Muscle of leg (tissue), 11 donors: ENCODE data around the gene MORF4L2. TPM values are rescaled to one million over a fixed set of nuclear protein-coding genes. Genes with fewer than 3 reads are reported as not detected.

Experiments
- DNase-seq: peaks from one replicate; pipeline ENCODE4 v3.0.0; 2013
- H3K27ac ChIP-seq: one replicate; pipeline ENCODE4 v1.5.1; 2013; ENCODE audit warnings: mild to moderate bottlenecking, low read length, control low read depth
- H3K27me3 ChIP-seq: one replicate; pipeline ENCODE4 v1.6.1; 2013; ENCODE audit warnings: low read length; ENCODE audit not compliant: control insufficient read depth, insufficient read depth
- H3K36me3 ChIP-seq: one replicate; pipeline ENCODE4 v1.6.1; 2013; ENCODE audit warnings: low read length; ENCODE audit not compliant: control insufficient read depth, insufficient read depth
- H3K4me1 ChIP-seq: one replicate; pipeline ENCODE4 v1.6.1; 2013; ENCODE audit warnings: low read length; ENCODE audit not compliant: control insufficient read depth, insufficient read depth
- H3K4me3 ChIP-seq: one replicate; pipeline ENCODE4 v1.5.1; 2013; ENCODE audit warnings: low read length, control low read depth
- H3K9me3 ChIP-seq: replicated peaks from 2 replicates; pipeline ENCODE4 v1.6.1; 2013; ENCODE audit warnings: low read depth, low read length; ENCODE audit not compliant: control insufficient read depth
- WGBS: methylation state at CpG from one replicate; pipeline ENCODE4 v1.1.5; 2013; ENCODE audit warnings: missing lambda C conversion rate; ENCODE audit not compliant: insufficient coverage; 5-methylcytosine and 5-hydroxymethylcytosine counted together
- polyA plus RNA-seq, 8 donors: library from polyadenylated mRNA; unstranded; fragments of 120-200 nt; gene quantifications; one replicate each; pipeline versions ENCODE4 v1.2.1 to v1.2.3, GENCODE V29; 2013; ENCODE audit warnings: inconsistent platforms in 1 of 8, low replicate concordance in 1 of 8; ENCODE audit not compliant: insufficient read length in 8 of 8, insufficient read depth in 1 of 8
- total RNA-seq: library from RNA; stranded (reverse); fragments of 120-200 nt; gene quantifications from one replicate; pipeline ENCODE4 v1.2.4, GENCODE V29; 2013

The MORF4L2 gene
- total and polyA plus RNA-seq, 9 donors: 222 to 327 (median 257) TPM

GRCh38 chrX:103687696-103688201 is 1.2 kb upstream of the MORF4L2 start:
- Histone ChIP-seq H3K27ac (peak overlapping the region; percentile 98), H3K9me3 (no peaks in the 10 kb centered on the region), H3K4me3 (peak overlapping the region; percentile 68), H3K36me3 (peaks cover 5% of the 10 kb centered on the region), H3K27me3 (peaks cover 18% of the 10 kb centered on the region), H3K4me1 (no peaks in the 10 kb centered on the region)
- 17% methylated on average over 7 of the region's 17 CpGs for WGBS
- DNase-seq: peak; percentile 94

DNA sequence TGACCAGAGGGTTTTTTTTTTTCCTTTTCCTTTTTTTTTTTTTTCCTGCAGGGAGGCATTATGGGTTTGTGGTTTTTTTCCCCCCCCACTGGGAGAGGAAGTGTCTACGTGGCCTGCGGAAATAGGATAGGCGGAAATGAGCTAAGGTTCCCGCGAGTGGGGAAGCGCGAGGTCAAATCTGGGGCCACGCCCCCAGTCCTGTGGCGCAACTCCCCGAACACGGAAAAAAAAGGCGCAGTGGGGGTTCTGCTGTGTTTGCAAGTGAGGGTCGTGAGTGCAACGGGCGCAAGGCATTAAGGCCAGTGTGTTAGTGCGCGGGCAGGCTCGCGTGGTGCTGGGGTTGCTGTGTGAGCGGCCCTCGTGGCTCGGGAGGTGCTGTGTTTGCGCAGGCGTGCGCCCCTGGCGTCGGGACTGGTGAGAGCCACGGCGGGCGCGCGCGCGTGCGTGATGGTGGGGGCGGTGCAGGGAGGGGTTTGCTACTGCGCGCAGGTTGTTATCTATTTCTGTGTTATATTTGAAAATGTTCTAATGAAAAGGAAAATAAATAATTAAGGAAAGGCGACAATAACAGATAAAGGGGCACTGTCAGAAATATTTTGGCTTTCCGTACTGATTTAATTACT is 685 bp upstream of the MORF4L2 start:
- DNase-seq: peak; percentile 92
- Histone ChIP-seq H3K27me3 (peaks cover 18% of the 10 kb centered on the region), H3K4me3 (peak overlapping the region; percentile 68), H3K27ac (peak overlapping the region; percentile 98), H3K4me1 (no peaks in the 10 kb centered on the region), H3K36me3 (peaks cover 5% of the 10 kb centered on the region), H3K9me3 (no peaks in the 10 kb centered on the region)
- WGBS: 18% methylated on average over 36 of the region's 40 CpGs

DNA sequence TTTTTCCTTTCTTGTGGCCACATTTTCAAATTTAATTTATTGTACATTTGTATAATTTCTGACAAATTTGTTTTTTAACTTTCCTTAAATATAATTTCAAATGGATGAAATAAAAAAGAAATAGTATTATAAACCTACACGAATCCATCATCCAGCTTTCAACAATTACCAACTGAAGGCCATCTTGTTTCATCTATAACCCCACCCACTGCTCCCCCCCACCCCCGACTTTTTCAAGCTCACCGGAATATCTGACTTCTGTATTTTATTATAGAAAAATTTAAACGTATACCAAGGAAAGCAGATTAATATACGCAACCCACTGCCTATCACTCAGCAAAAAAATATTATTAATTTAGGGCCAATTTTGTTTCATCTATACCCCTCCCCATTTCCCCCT is 1.1 kb downstream of the MORF4L2 start:
- H3K4me3 ChIP-seq: peak overlapping the region; percentile 60
- no CpG with 5 or more reads among the region's 5 CpGs for WGBS
- no peaks in the 10 kb centered on the region for H3K9me3 ChIP-seq
- peak overlapping the region; percentile 98 for H3K27ac ChIP-seq
- DNase-seq: peak; percentile 15
- H3K36me3 ChIP-seq: peaks cover 10% of the 10 kb centered on the region
- H3K4me1 ChIP-seq: no peaks in the 10 kb centered on the region
- H3K27me3 ChIP-seq: peaks cover 18% of the 10 kb centered on the region

- H3K4me3 ChIP-seq: no peak overlapping the region
- H3K27me3 ChIP-seq: peaks cover 9% of the 10 kb centered on the region
- no peaks in the 10 kb centered on the region for H3K4me1 ChIP-seq
- DNase-seq: no peak
- no peak overlapping the region for H3K27ac ChIP-seq
- no CpG with 5 or more reads among the region's 2 CpGs for WGBS
- no peaks in the 10 kb centered on the region for H3K9me3 ChIP-seq
- peaks cover 17% of the 10 kb centered on the region for H3K36me3 ChIP-seq
Observed at GRCh38 chrX:103681443-103681842, 5.1 kb downstream of the MORF4L2 start.

GRCh38 chrX:103678199-103678993 is 8.1 kb downstream of the MORF4L2 start:
- H3K4me1 ChIP-seq: no peaks in the 10 kb centered on the region
- no peak overlapping the region for H3K27ac ChIP-seq
- H3K4me3 ChIP-seq: no peak overlapping the region
- peaks cover 8% of the 10 kb centered on the region for H3K27me3 ChIP-seq
- peaks cover 18% of the 10 kb centered on the region for H3K36me3 ChIP-seq
- no peaks in the 10 kb centered on the region for H3K9me3 ChIP-seq
- WGBS: 100% methylated on average over 1 of the region's 5 CpGs
- DNase-seq: no peak

- Histone ChIP-seq H3K4me1 (no peaks in the 10 kb centered on the region), H3K27ac (no peak overlapping the region), H3K9me3 (no peaks in the 10 kb centered on the region), H3K27me3 (peaks cover 16% of the 10 kb centered on the region), H3K36me3 (peaks cover 13% of the 10 kb centered on the region), H3K4me3 (no peak overlapping the region)
- no peak for DNase-seq
- 56% methylated on average over 6 of the region's 8 CpGs for WGBS
Observed at GRCh38 chrX:103674531-103675454, 11.7 kb downstream of the MORF4L2 start.

DNA sequence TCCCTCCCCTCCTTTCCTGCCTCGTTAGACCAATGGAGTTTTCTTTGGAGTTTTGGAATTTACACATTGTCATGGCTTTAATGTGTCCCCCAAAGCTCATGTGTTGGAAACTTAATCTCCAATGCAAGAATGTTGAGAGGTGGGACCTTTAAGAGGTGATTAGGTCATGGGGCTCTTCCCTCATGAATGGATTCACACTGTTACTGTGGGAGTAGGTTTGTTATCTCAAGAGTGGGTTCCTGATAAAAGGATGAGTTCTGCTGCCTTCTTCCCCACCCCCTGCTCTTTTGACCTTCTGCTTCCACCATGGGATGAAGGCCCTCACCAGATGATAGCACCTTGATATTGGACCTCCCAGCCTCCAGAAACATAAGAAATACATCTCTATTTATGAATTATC is 16.8 kb downstream of the MORF4L2 start:
- DNase-seq: no peak
- H3K27me3 ChIP-seq: peaks cover 24% of the 10 kb centered on the region
- no peak overlapping the region for H3K27ac ChIP-seq
- H3K4me1 ChIP-seq: no peaks in the 10 kb centered on the region
- H3K4me3 ChIP-seq: no peak overlapping the region
- no CpG with 5 or more reads among the region's 1 CpG for WGBS
- H3K36me3 ChIP-seq: no peaks in the 10 kb centered on the region
- H3K9me3 ChIP-seq: no peaks in the 10 kb centered on the region

GRCh38 chrX:103666202-103667107 is 20.0 kb downstream of the MORF4L2 start:
- no peak for DNase-seq
- WGBS: 67% methylated on average over 1 of the region's 3 CpGs
- Histone ChIP-seq H3K27me3 (peaks cover 28% of the 10 kb centered on the region), H3K4me1 (peaks cover 4% of the 10 kb centered on the region), H3K36me3 (no peaks in the 10 kb centered on the region), H3K9me3 (no peaks in the 10 kb centered on the region), H3K4me3 (no peak overlapping the region), H3K27ac (no peak overlapping the region)

DNA sequence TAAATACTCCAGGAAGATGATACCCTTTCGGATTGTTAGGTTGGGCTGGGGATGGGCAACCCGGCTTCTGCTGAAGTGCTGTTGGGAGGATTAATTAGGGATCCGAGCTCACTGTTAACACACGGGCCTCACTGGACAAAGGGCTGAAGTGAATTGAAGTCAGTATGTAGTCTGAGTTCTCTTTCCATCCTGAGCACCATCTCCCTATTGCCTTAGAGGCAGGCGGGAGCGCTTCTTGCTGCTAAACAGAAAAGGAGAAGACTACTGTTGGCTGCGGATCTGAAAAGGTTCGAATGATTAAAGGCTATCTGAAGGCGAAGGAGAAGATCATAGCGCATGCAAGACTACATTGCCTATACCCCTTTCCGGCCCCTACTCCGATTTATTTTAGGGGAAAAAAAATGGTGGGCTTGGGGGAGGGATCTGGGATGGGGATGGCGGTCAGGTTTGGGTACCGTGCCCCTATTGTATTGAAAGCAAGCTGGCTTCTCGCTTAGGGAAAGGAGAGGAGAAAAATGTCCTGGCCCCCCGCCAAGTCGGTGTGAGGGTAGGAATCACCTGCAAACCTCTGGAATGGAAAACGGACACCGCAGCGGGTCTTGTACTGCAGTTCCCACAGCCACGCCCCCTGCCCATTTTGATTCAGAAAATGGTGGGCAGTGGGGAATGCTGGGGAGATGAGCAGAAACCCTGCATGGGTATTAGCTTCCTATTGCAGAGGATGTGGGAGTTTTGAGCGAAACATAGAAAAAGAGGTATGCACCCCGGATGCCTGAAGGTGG is 22.3 kb downstream of the MORF4L2 start:
- WGBS: 17% methylated on average over 11 of the region's 23 CpGs
- H3K27me3 ChIP-seq: peaks cover 30% of the 10 kb centered on the region
- H3K4me3 ChIP-seq: no peak overlapping the region
- DNase-seq: no peak
- H3K27ac ChIP-seq: no peak overlapping the region
- no peaks in the 10 kb centered on the region for H3K36me3 ChIP-seq
- no peaks in the 10 kb centered on the region for H3K9me3 ChIP-seq
- peaks cover 4% of the 10 kb centered on the region for H3K4me1 ChIP-seq
